Kidney (tissue), 14 donors: Measurements from ENCODE around the gene HTN3. TPM values are rescaled to one million over a fixed set of nuclear protein-coding genes. Genes with fewer than 3 reads are reported as not detected.

Experiments used
- DNase-seq, 5 donors: peaks; one replicate each; pipeline ENCODE4 v3.0.0-alpha.2; 2013 to 2020
- FAIRE-seq: peaks from 2 replicates; lab custom pipeline; 2012; peaks lifted over from hg19 to GRCh38; lab: Jason Lieb, UNC
- H3K27ac ChIP-seq, 2 donors: one replicate each; pipeline ENCODE4 v1.7.0; 2013; ENCODE audit warnings: low read depth in 2 of 2, low read length in 2 of 2, inconsistent platforms in 1 of 2
- H3K27me3 ChIP-seq: one replicate; pipeline ENCODE4 v1.7.1; 2013; ENCODE audit warnings: low read length, inconsistent platforms; ENCODE audit not compliant: control insufficient read depth, insufficient read depth
- H3K36me3 ChIP-seq, 3 donors: one replicate each; pipeline versions ENCODE4 v1.7.0 to v1.7.1; 2013; ENCODE audit warnings: low read length in 3 of 3, control low read depth in 1 of 3, inconsistent platforms in 1 of 3; ENCODE audit not compliant: insufficient read depth in 3 of 3, control insufficient read depth in 2 of 3
- H3K4me1 ChIP-seq, 3 donors: one replicate each; pipeline versions ENCODE4 v1.7.0 to v1.7.1; 2013; ENCODE audit warnings: low read length in 3 of 3, inconsistent platforms in 1 of 3, low read depth in 1 of 3; ENCODE audit not compliant: control insufficient read depth in 2 of 3, insufficient read depth in 2 of 3
- H3K4me3 ChIP-seq, 3 donors: one replicate each; pipeline versions ENCODE4 v1.7.0 to v1.8.1; 2013; ENCODE audit warnings: low read length in 3 of 3, control low read depth in 1 of 3, inconsistent platforms in 1 of 3
- H3K9ac ChIP-seq, 3 donors: one replicate each; pipeline versions ENCODE4 v1.7.0 to v1.7.1; 2013; ENCODE audit warnings: low read length in 3 of 3, control low read depth in 1 of 3, inconsistent platforms in 1 of 3
- H3K9me3 ChIP-seq, 3 donors: one replicate each; pipeline versions ENCODE4 v1.7.0 to v1.7.1; 2013; ENCODE audit warnings: low read length in 3 of 3, control low read depth in 1 of 3, inconsistent platforms in 1 of 3; ENCODE audit not compliant: control insufficient read depth in 2 of 3, insufficient read depth in 1 of 3
- intact Hi-C: fragments of 100-400 bp; cut with DNase I; formaldehyde crosslinking; loops from one replicate; pipeline ENCODE4 v1.11.1; 2022
- polyA plus RNA-seq: library from polyadenylated mRNA; stranded (reverse); fragments of 350-450 nt; fragmentation: Illumina TruSeq; extraction: RNeasy Lipid Tissue Mini Kit (QIAGEN cat#74804); gene quantifications from one replicate; pipeline ENCODE4 v1.2.3, GENCODE V29; 2014; ENCODE audit warnings: low read depth, low replicate concordance; ENCODE audit not compliant: insufficient read depth
- total RNA-seq: library from RNA; stranded (reverse); fragmentation: NEBNext Ultra II Directional; extraction: Animal tissue kit (Norgen Biotek cat#: 25700); gene quantifications from one replicate; pipeline ENCODE4 v1.2.1, GENCODE V29; 2021
- TF ChIP-seq, protein P1 (sequence below): IDR thresholded peaks from 3 replicates; pipeline ENCODE4 v1.5.1; 2012; ENCODE audit warnings: mild to moderate bottlenecking, moderate library complexity, borderline replicate concordance; ENCODE audit not compliant: insufficient read depth; ENCODE audit errors: extremely low read depth
- donor health status: control.
- donor health status: control.
- donor health status: control.
- donor health status: control.
- donor health status: control.
- donor health status: DM: yes; HTN: yes; CAD: no.
- donor health status: Normal renal cell carcinoma (clear cell type).

The HTN3 gene
- total and polyA plus RNA-seq, 2 donors from 2014 or later: not detected

DNA sequence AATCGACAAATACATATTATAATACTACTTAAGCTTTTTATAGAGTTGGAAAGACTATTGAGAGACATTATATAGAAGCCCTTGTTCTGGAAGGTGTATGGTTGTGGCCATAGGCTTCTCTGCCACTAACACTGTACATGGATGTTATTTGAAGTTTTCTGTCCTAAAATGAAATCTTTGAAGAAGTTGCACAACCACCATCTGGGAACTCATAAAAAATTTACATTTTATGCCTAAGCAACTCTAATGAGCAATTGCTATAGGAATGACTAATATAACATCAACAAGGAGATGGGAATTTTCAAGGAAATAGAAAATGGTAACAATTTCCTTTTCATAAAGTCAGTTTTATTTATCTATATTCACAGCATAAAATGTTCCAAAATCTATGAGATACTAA lies 29.4 kb downstream of the HTN3 start:
- no peak overlapping the region for H3K27ac ChIP-seq
- FAIRE-seq (no peak), DNase-seq (no peak)
- no peaks in the 10 kb centered on the region for H3K4me1 ChIP-seq
- intact Hi-C loops: no loop called here
- H3K27me3 ChIP-seq: no peaks in the 10 kb centered on the region
- no peak overlapping the region for H3K4me3 ChIP-seq
- H3K9me3 ChIP-seq: peaks cover 0 to 3% (median 0%) of the 10 kb centered on the region in 3 donors
- no peak overlapping the region for H3K9ac ChIP-seq
- TF ChIP-seq, protein P1, sequence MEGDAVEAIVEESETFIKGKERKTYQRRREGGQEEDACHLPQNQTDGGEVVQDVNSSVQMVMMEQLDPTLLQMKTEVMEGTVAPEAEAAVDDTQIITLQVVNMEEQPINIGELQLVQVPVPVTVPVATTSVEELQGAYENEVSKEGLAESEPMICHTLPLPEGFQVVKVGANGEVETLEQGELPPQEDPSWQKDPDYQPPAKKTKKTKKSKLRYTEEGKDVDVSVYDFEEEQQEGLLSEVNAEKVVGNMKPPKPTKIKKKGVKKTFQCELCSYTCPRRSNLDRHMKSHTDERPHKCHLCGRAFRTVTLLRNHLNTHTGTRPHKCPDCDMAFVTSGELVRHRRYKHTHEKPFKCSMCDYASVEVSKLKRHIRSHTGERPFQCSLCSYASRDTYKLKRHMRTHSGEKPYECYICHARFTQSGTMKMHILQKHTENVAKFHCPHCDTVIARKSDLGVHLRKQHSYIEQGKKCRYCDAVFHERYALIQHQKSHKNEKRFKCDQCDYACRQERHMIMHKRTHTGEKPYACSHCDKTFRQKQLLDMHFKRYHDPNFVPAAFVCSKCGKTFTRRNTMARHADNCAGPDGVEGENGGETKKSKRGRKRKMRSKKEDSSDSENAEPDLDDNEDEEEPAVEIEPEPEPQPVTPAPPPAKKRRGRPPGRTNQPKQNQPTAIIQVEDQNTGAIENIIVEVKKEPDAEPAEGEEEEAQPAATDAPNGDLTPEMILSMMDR: no peak
- no peaks in the 10 kb centered on the region for H3K36me3 ChIP-seq

DNA sequence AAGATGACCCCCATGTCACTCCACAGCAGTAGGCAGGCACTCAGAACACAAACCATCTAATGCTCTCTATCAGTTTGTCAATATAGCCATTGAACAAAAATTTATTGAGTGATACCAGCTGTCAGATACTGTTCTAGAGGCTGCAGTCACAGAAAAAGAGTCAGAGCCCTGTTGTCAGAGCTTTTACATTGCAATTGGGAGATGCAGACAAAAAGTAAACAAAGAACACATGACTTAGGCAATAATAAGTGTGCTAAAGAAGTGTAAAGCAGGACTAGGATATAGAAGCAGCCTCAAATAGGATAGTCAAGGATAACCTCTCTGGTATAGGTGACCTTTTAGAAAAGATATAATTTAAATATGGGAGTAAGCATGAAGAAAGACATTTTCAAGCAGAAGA lies 30.9 kb downstream of the HTN3 start:
- H3K4me1 ChIP-seq: no peaks in the 10 kb centered on the region
- intact Hi-C loops: no loop called here
- no peak for DNase-seq
- H3K27me3 ChIP-seq: no peaks in the 10 kb centered on the region
- TF ChIP-seq, protein P1: no peak
- H3K4me3 ChIP-seq: no peak overlapping the region
- no peak for FAIRE-seq
- no peak overlapping the region for H3K27ac ChIP-seq
- no peak overlapping the region for H3K9ac ChIP-seq
- peaks cover 0 to 3% (median 0%) of the 10 kb centered on the region in 3 donors for H3K9me3 ChIP-seq
- no peaks in the 10 kb centered on the region for H3K36me3 ChIP-seq

DNA sequence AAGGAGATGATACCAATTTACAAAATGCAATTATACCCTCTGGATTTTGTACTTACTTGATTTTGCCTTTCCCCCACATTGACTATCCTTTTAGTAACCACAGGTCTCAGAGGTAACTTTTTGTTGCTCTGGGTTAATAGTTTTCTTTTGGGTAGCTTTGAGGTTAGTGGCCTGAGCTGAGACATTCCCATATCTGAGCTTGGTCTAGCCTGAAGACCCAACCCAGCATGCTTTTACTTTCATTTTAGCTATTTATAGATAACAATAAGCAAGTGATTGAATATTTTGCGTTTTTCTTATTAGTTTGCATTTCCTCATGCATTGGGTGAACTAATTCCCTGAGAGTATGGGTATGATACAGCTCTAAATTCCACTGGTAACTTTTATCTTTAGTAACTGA lies 33.7 kb downstream of the HTN3 start:
- Histone ChIP-seq H3K27me3 (no peaks in the 10 kb centered on the region), H3K9ac (no peak overlapping the region)
- intact Hi-C loops: no loop called here

DNA sequence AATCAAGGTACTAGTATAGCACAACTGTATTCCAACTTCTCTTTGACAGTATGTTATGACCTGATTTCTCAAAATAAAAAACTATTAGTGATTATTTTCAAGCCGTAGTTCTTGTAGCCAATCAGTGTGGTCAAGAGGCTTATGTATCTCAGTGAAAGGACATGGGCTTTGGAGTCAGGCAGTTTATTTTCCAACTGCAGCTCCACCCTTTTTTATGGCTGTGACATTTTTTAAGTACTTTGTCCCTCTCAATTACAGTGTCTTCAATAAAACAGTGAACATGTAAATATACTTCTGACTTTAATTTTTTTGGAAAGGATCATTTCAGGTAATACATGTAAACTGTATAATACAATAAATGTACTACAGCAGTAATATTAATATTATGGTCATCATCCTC lies 51.9 kb downstream of the HTN3 start:
- Histone ChIP-seq H3K27ac (no peak overlapping the region), H3K4me1 (no peaks in the 10 kb centered on the region), H3K27me3 (no peaks in the 10 kb centered on the region), H3K9me3 (no peaks in the 10 kb centered on the region), H3K9ac (no peak overlapping the region), H3K4me3 (no peak overlapping the region), H3K36me3 (no peaks in the 10 kb centered on the region)
- no peak for DNase-seq
- no peak for FAIRE-seq
- TF ChIP-seq, protein P1: no peak
- intact Hi-C loops: no loop called here

More for the DNA sequence above, 33.7 kb downstream of the HTN3 start:
- Histone ChIP-seq H3K4me3 (no peak overlapping the region), H3K9me3 (peaks cover 0 to under 1% (median 0%) of the 10 kb centered on the region in 3 donors), H3K4me1 (no peaks in the 10 kb centered on the region), H3K36me3 (no peaks in the 10 kb centered on the region), H3K27ac (no peak overlapping the region)
- DNase-seq (no peak), FAIRE-seq (no peak)
- TF ChIP-seq, protein P1: no peak
